Stimulated activated CD4-positive, alpha-beta T cell treated with anti-CD3 and anti-CD28 coated beads, Interleukin-2, amount 100 ng/mL, for 48 hours (primary cell): Measurements from ENCODE around the gene AXDND1.

ENCODE experiments used
- DNase-seq, 2 donors: peaks; one replicate each; pipeline ENCODE4 v3.0.0-alpha.2; 2020

Gene AXDND1

GRCh38 chr1:179583771-179584320 lies 218.1 kb downstream of the AXDND1 start:
- DNase-seq: no peak

- peak in 1 of 2 donors; percentile 12 for DNase-seq
Observed at GRCh38 chr1:179586107-179586823, 220.5 kb downstream of the AXDND1 start.

GRCh38 chr1:179587336-179587735 lies 221.6 kb downstream of the AXDND1 start:
- DNase-seq: no peak

- DNase-seq: no peak
Observed at GRCh38 chr1:179588425-179589024, 222.8 kb downstream of the AXDND1 start.

- DNase-seq: no peak
Observed at GRCh38 chr1:179589509-179589908, 223.7 kb downstream of the AXDND1 start.

GRCh38 chr1:179590671-179591070 lies 224.9 kb downstream of the AXDND1 start:
- DNase-seq: no peak

- no peak for DNase-seq
Observed at GRCh38 chr1:179591253-179591591, 225.5 kb downstream of the AXDND1 start.

GRCh38 chr1:179591592-179592580 lies 226.1 kb downstream of the AXDND1 start, which contains the start of gene TDRD5:
Gene TDRD5, plus strand, starts transcription at chr1:179591832. Its CDS starts 784 bp downstream, at chr1:179592616.
- DNase-seq: no peak

GRCh38 chr1:179598631-179599030 lies 232.9 kb downstream of the AXDND1 start:
- DNase-seq: no peak

- DNase-seq: no peak
Observed at GRCh38 chr1:179599623-179600249, 234.0 kb downstream of the AXDND1 start.

GRCh38 chr1:179601093-179601492 lies 235.3 kb downstream of the AXDND1 start:
- DNase-seq: no peak
